Caco-2 (cell line): ENCODE data around the gene DCDC1. TPM values are rescaled to one million over a fixed set of nuclear protein-coding genes. Genes with fewer than 3 reads are reported as not detected.

Source experiments
- BruUV-seq: library from RNA; stranded (reverse); fragments of 400-500 nt; replicated peaks from 2 replicates; lab custom pipeline; 2021; lab: Mats Ljungman, UMichigan
- CTCF ChIA-PET: fragments of 300-600 bp; sonication (Branson Sonifier 250); formaldehyde crosslinking; loops from one replicate; lab custom pipeline; 2022; ENCODE audit warnings: antibody characterized with exemption; lab: Charles Lee
- POLR2A ChIA-PET: fragments of 300-600 bp; sonication (Branson Sonifier 250); formaldehyde crosslinking; loops from one replicate; lab custom pipeline; 2022; ENCODE audit warnings: antibody characterized with exemption; lab: Charles Lee
- DNase-seq, 2 experiments: peaks; one replicate each; pipeline versions ENCODE4 v3.0.0 to v3.0.0-alpha.2; 2020 to 2022
- H3K27me3 ChIP-seq: replicated peaks from 2 replicates; pipeline ENCODE4 v1.6.0; 2011; ENCODE audit warnings: low read length; ENCODE audit not compliant: control insufficient read depth, insufficient read depth
- H3K36me3 ChIP-seq: 2 replicates; pipeline ENCODE4 v1.5.1; 2011; ENCODE audit warnings: low read length; ENCODE audit not compliant: control insufficient read depth, insufficient read depth
- H3K4me1 ChIP-seq: fragments of 250-450 bp; sonication (Bioruptor Pico); 2 replicates; pipeline ENCODE4 v1.5.1; 2020; ENCODE audit warnings: mild to moderate bottlenecking
- H3K4me3 ChIP-seq: 2 replicates; pipeline ENCODE4 v1.5.1; 2011; ENCODE audit warnings: low read depth, mild to moderate bottlenecking, control low read depth, low read length
- H3K9me3 ChIP-seq: fragments of 250-450 bp; sonication (Bioruptor Pico); 2 replicates; pipeline ENCODE4 v1.5.1; 2020; ENCODE audit warnings: mild to moderate bottlenecking, moderate library complexity
- H3K27ac Mint-ChIP-seq: one replicate; pipeline ENCODE4 v1.8.0; 2022; ENCODE audit warnings: mixed read lengths; ENCODE audit not compliant: unreplicated experiment
- H3K27me3 Mint-ChIP-seq: one replicate; pipeline ENCODE4 v1.8.0; 2022; ENCODE audit warnings: mixed read lengths; ENCODE audit not compliant: insufficient read depth, unreplicated experiment
- H3K36me3 Mint-ChIP-seq: one replicate; pipeline ENCODE4 v1.8.0; 2022; ENCODE audit warnings: mild to moderate bottlenecking, mixed read lengths; ENCODE audit not compliant: insufficient read depth, unreplicated experiment
- H3K4me1 Mint-ChIP-seq: one replicate; pipeline ENCODE4 v1.8.0; 2022; ENCODE audit warnings: low read depth, mixed read lengths; ENCODE audit not compliant: unreplicated experiment
- H3K4me3 Mint-ChIP-seq: one replicate; pipeline ENCODE4 v1.8.0; 2022; ENCODE audit warnings: mild to moderate bottlenecking, moderate library complexity, mixed read lengths; ENCODE audit not compliant: unreplicated experiment
- H3K9me3 Mint-ChIP-seq: one replicate; pipeline ENCODE4 v1.8.0; 2022; ENCODE audit warnings: mixed read lengths; ENCODE audit not compliant: unreplicated experiment
- intact Hi-C: fragments of 100-400 bp; cut with micrococcal nuclease; formaldehyde crosslinking; loops from one replicate; pipeline ENCODE4 v1.10.0; 2022; ENCODE audit not compliant: unreplicated experiment
- total RNA-seq: library from RNA; stranded (reverse); gene quantifications from 2 replicates; pipeline ENCODE4 v1.2.3, GENCODE V29; 2022
- TF ChIP-seq, protein P1 (sequence below), 2 experiments: fragments of 200-600 bp in 1 of 2; IDR thresholded peaks; 1 replicate in 1 of 2; 2 replicates in 1 of 2; pipeline versions ENCODE4 v1.5.1 to v1.8.0; 2011 to 2022; ENCODE audit warnings: antibody characterized with exemption in 1 of 2, control low read depth in 1 of 2, inconsistent platforms in 1 of 2, low read depth in 1 of 2, low read length in 1 of 2, mild to moderate bottlenecking in 1 of 2, moderate library complexity in 1 of 2; ENCODE audit not compliant: insufficient read depth in 1 of 2, severe bottlenecking in 1 of 2, unreplicated experiment in 1 of 2

The DCDC1 gene
- total RNA-seq, 1 experiment from 2014 or later = not detected

- H3K4me3 Mint-ChIP-seq = no peak overlapping the region
- no peaks in the 10 kb centered on the region for H3K9me3 Mint-ChIP-seq
Measured at GRCh38 chr11:30868626-30869081, 500.9 kb downstream of the DCDC1 start.

DNA sequence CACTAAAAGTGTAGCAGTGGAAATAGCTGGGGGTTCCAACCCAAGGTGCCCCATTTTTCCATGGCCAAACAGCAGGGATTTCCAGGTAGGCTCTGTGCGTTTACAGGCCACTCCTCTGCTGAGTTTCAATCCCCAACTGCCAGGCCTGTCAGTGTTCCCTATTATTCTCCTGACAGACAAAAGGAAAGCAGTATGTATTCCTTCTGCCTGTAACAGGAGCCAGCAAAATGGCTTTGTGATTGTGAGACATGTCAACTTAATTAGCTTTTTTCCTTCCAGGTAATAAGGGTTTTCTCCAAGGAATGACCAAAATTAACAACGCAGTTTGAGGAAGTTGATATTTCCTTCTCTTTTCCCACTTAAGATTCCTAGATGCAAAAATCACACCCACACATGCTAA lies 506.3 kb downstream of the DCDC1 start:
- POLR2A ChIA-PET = no interaction called here
- Mint-ChIP-seq H3K36me3 (no peaks in the 10 kb centered on the region), H3K27me3 (peaks cover 4% of the 10 kb centered on the region), H3K4me3 (no peak overlapping the region), H3K9me3 (no peaks in the 10 kb centered on the region), H3K27ac (no peak overlapping the region), H3K4me1 (no peaks in the 10 kb centered on the region)
- TF ChIP-seq, protein P1, sequence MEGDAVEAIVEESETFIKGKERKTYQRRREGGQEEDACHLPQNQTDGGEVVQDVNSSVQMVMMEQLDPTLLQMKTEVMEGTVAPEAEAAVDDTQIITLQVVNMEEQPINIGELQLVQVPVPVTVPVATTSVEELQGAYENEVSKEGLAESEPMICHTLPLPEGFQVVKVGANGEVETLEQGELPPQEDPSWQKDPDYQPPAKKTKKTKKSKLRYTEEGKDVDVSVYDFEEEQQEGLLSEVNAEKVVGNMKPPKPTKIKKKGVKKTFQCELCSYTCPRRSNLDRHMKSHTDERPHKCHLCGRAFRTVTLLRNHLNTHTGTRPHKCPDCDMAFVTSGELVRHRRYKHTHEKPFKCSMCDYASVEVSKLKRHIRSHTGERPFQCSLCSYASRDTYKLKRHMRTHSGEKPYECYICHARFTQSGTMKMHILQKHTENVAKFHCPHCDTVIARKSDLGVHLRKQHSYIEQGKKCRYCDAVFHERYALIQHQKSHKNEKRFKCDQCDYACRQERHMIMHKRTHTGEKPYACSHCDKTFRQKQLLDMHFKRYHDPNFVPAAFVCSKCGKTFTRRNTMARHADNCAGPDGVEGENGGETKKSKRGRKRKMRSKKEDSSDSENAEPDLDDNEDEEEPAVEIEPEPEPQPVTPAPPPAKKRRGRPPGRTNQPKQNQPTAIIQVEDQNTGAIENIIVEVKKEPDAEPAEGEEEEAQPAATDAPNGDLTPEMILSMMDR (IDR thresholded peaks at IDR 0.05; ENCODE audit: insufficient read depth in 1 of 2, low read depth in 1 of 2, low read length in 1 of 2, severe bottlenecking in 1 of 2, unreplicated experiment in 1 of 2) = no peak
- Histone ChIP-seq H3K27me3 (no peaks in the 10 kb centered on the region), H3K36me3 (no peaks in the 10 kb centered on the region), H3K9me3 (no peaks in the 10 kb centered on the region), H3K4me3 (no peak overlapping the region), H3K4me1 (no peaks in the 10 kb centered on the region)
- CTCF ChIA-PET = no interaction called here
- intact Hi-C loops = no loop called here
- no TSS peak for BruUV-seq
- DNase-seq = no peak

More at GRCh38 chr11:30868626-30869081, 500.9 kb downstream of the DCDC1 start:
- no peaks in the 10 kb centered on the region for H3K27me3 ChIP-seq
- intact Hi-C loops = no loop called here
- H3K36me3 ChIP-seq = no peaks in the 10 kb centered on the region
- Mint-ChIP-seq H3K4me1 (no peaks in the 10 kb centered on the region), H3K27me3 (peaks cover 5% of the 10 kb centered on the region), H3K36me3 (no peaks in the 10 kb centered on the region), H3K27ac (no peak overlapping the region)
- CTCF ChIA-PET = no interaction called here
- H3K4me1 ChIP-seq = no peaks in the 10 kb centered on the region
- POLR2A ChIA-PET = no interaction called here
- BruUV-seq = no TSS peak
- no peak overlapping the region for H3K4me3 ChIP-seq
- TF ChIP-seq, protein P1 (IDR thresholded peaks at IDR 0.05; ENCODE audit: insufficient read depth in 1 of 2, low read depth in 1 of 2, low read length in 1 of 2, severe bottlenecking in 1 of 2, unreplicated experiment in 1 of 2) = no peak
- no peaks in the 10 kb centered on the region for H3K9me3 ChIP-seq
- DNase-seq = no peak

DNA sequence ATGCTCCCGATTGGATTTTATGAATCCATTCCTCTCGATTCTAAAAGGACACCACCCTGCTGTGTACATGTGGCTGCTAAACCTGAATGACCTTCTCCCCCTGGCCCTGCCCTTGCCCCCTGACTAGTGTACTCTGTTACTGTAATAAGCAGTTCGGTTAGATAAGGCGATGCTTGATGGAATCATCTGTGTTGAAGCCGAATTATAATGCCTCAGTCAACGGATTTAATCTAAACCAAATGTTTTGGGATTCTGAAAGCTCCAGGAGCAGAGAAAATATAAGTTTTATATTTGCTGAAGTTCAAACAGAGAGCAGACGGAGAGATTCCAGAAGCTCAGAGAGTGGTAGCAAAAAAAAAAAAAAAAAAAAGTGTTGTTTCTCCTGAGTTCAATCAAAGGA lies 508.0 kb downstream of the DCDC1 start:
- H3K4me3 ChIP-seq = no peak overlapping the region
- H3K9me3 ChIP-seq = no peaks in the 10 kb centered on the region
- DNase-seq = no peak
- H3K36me3 ChIP-seq = no peaks in the 10 kb centered on the region
- Mint-ChIP-seq H3K36me3 (no peaks in the 10 kb centered on the region), H3K4me3 (no peak overlapping the region), H3K27me3 (peaks cover 4% of the 10 kb centered on the region), H3K9me3 (no peaks in the 10 kb centered on the region), H3K4me1 (no peaks in the 10 kb centered on the region), H3K27ac (no peak overlapping the region)
- H3K4me1 ChIP-seq = no peaks in the 10 kb centered on the region
- ChIA-PET POLR2A (no interaction called here), CTCF (no interaction called here)
- TF ChIP-seq, protein P1 (IDR thresholded peaks at IDR 0.05; ENCODE audit: insufficient read depth in 1 of 2, low read depth in 1 of 2, low read length in 1 of 2, severe bottlenecking in 1 of 2, unreplicated experiment in 1 of 2) = no peak
- BruUV-seq = no TSS peak
- H3K27me3 ChIP-seq = no peaks in the 10 kb centered on the region
- intact Hi-C loops = no loop called here
